Activated CD4-positive, alpha-beta memory T cell treated with anti-CD3 and anti-CD28 coated beads for 36 hours (primary cell): ENCODE data around the gene METRNL. TPM values are rescaled to one million over a fixed set of nuclear protein-coding genes. Genes with fewer than 3 reads are reported as not detected.
"Not testable (repeated sequence)": the region's sequence is repeated elsewhere in the genome, so short reads cannot be mapped to it uniquely, and the experiment has no call there.

ENCODE experiments used
- CTCF ChIA-PET: fragments of 350-600 bp; sonication (Branson Sonifier 250); formaldehyde crosslinking; loops from one replicate; lab custom pipeline; 2021; ENCODE audit warnings: antibody characterized with exemption, inconsistent platforms; lab: Charles Lee
- POLR2A ChIA-PET: fragments of 350-600 bp; sonication (Branson Sonifier 250); formaldehyde crosslinking; loops from one replicate; lab custom pipeline; 2021; ENCODE audit warnings: antibody characterized with exemption; lab: Charles Lee
- DNase-seq: peaks from one replicate; pipeline ENCODE4 v3.0.0-alpha.2; 2020
- H3K27ac Mint-ChIP-seq: one replicate; pipeline ENCODE4 v1.8.0; 2021; ENCODE audit warnings: mixed read lengths
- H3K27me3 Mint-ChIP-seq: one replicate; pipeline ENCODE4 v1.8.0; 2021; ENCODE audit warnings: mixed read lengths
- H3K36me3 Mint-ChIP-seq: one replicate; pipeline ENCODE4 v1.8.0; 2021; ENCODE audit warnings: mixed read lengths
- H3K4me1 Mint-ChIP-seq: one replicate; pipeline ENCODE4 v1.8.0; 2021; ENCODE audit warnings: low read depth, mixed read lengths
- H3K4me3 Mint-ChIP-seq: one replicate; pipeline ENCODE4 v1.8.0; 2021; ENCODE audit warnings: mild to moderate bottlenecking, mixed read lengths
- H3K9me3 Mint-ChIP-seq: one replicate; pipeline ENCODE4 v1.8.0; 2021; ENCODE audit warnings: mixed read lengths
- intact Hi-C: fragments of 100-400 bp; cut with micrococcal nuclease; formaldehyde crosslinking; loops from one replicate; pipeline ENCODE4 v1.15.1; 2023
- total RNA-seq, 2 experiments: library from RNA; stranded (reverse); gene quantifications; one replicate each; pipeline ENCODE4 v1.2.3, GENCODE V29; 2021

The METRNL gene
- total RNA-seq, 2 experiments from 2014 or later = 62.8 to 71.1 TPM

GRCh38 chr17:83138820-83139219 is 59.4 kb downstream of the METRNL start:
- ChIA-PET POLR2A (no interaction called here), CTCF (no interaction called here)
- Mint-ChIP-seq H3K27ac (no peak overlapping the region), H3K4me3 (no peak overlapping the region), H3K4me1 (no peaks in the 10 kb centered on the region), H3K9me3 (peaks cover 4% of the 10 kb centered on the region), H3K36me3 (no peaks in the 10 kb centered on the region), H3K27me3 (peaks cover 3% of the 10 kb centered on the region)
- intact Hi-C loops = no loop called here
- no peak for DNase-seq

- intact Hi-C loops, H3K36me3 Mint-ChIP-seq, DNase-seq, H3K4me1 Mint-ChIP-seq, POLR2A ChIA-PET, H3K4me3 Mint-ChIP-seq, H3K27me3 Mint-ChIP-seq, H3K9me3 Mint-ChIP-seq, CTCF ChIA-PET, H3K27ac Mint-ChIP-seq: not testable (repeated sequence)
Observed at GRCh38 chr17:83139541-83140248, 60.3 kb downstream of the METRNL start.

GRCh38 chr17:83140249-83140566 is 60.8 kb downstream of the METRNL start:
- H3K9me3 Mint-ChIP-seq, POLR2A ChIA-PET, H3K27ac Mint-ChIP-seq, H3K4me3 Mint-ChIP-seq, H3K27me3 Mint-ChIP-seq, CTCF ChIA-PET, intact Hi-C loops, DNase-seq, H3K36me3 Mint-ChIP-seq, H3K4me1 Mint-ChIP-seq: not testable (repeated sequence)

- peaks cover 1% of the 10 kb centered on the region for H3K27me3 Mint-ChIP-seq
- peaks cover 10% of the 10 kb centered on the region for H3K9me3 Mint-ChIP-seq
- no peak overlapping the region for H3K27ac Mint-ChIP-seq
- H3K4me3 Mint-ChIP-seq = no peak overlapping the region
- no peaks in the 10 kb centered on the region for H3K4me1 Mint-ChIP-seq
- ChIA-PET CTCF (interaction anchor here (0.6 kb wide), 1 partner anchor 180 kb away, joined by 4 read pairs; no protein-coding TSS in a partner anchor), POLR2A (no interaction called here)
- no peaks in the 10 kb centered on the region for H3K36me3 Mint-ChIP-seq
- DNase-seq = no peak
- intact Hi-C loops = no loop called here
Observed at GRCh38 chr17:83142619-83143018, 63.2 kb downstream of the METRNL start.

GRCh38 chr17:83143817-83144231 is 64.4 kb downstream of the METRNL start:
- ChIA-PET CTCF (interaction anchor here (0.7 kb wide), 1 partner anchor 50 kb away, joined by 3 read pairs; no protein-coding TSS in a partner anchor), POLR2A (no interaction called here)
- DNase-seq = peak; percentile 3
- Mint-ChIP-seq H3K27me3 (peaks cover 1% of the 10 kb centered on the region), H3K36me3 (no peaks in the 10 kb centered on the region), H3K9me3 (peaks cover 10% of the 10 kb centered on the region), H3K4me1 (no peaks in the 10 kb centered on the region), H3K27ac (no peak overlapping the region), H3K4me3 (no peak overlapping the region)
- intact Hi-C loops = no loop called here

Other genes with a start within 250 kb of the METRNL start
- gene ZNF750, start 239.6 kb upstream of the METRNL start, total RNA-seq = not detected